ENCODE data around the gene SACM1L.

Gene SACM1L

GRCh38 chr3:45777111-45777745 lies 88.0 kb downstream of the SACM1L start:
- DNase-seq: peak in 1 of 42 donors; percentile 3
- intact Hi-C loops (cut with DNase I): no loop called here

GRCh38 chr3:45777746-45778386 lies 88.7 kb downstream of the SACM1L start:
- DNase-seq: peak in 1 of 42 donors; percentile 10
- intact Hi-C loops (cut with DNase I): no loop called here

GRCh38 chr3:45778761-45779201 lies 89.6 kb downstream of the SACM1L start:
- intact Hi-C loops (cut with DNase I): no loop called here
- DNase-seq: peak in 1 of 42 donors; percentile 8

GRCh38 chr3:45779746-45780735 lies 90.8 kb downstream of the SACM1L start:
- intact Hi-C loops (cut with DNase I): no loop called here

GRCh38 chr3:45781271-45781670 lies 92.1 kb downstream of the SACM1L start:
- peak in 2 of 42 donors; percentile 1 to 2 for DNase-seq
- intact Hi-C loops (cut with DNase I): no loop called here

More at GRCh38 chr3:45779746-45780735, 90.8 kb downstream of the SACM1L start:
- peak in 1 of 42 donors; percentile 8 for DNase-seq

GRCh38 chr3:45781841-45782240 lies 92.6 kb downstream of the SACM1L start:
- intact Hi-C loops (cut with DNase I): no loop called here
- peak in 4 of 42 donors; percentile 2 to 22 (median 8) for DNase-seq

- no peak for DNase-seq
- intact Hi-C loops (cut with DNase I): no loop called here
Measured at GRCh38 chr3:45782381-45782780, 93.2 kb downstream of the SACM1L start.

GRCh38 chr3:45783667-45784066 lies 94.5 kb downstream of the SACM1L start:
- intact Hi-C loops (cut with DNase I): no loop called here
- peak in 3 of 42 donors; percentile 5 to 8 (median 6) for DNase-seq

GRCh38 chr3:45785605-45786150 lies 96.5 kb downstream of the SACM1L start:
- peak in 3 of 42 donors; percentile 3 to 10 (median 7) for DNase-seq

GRCh38 chr3:45786801-45787495 lies 97.8 kb downstream of the SACM1L start:
- DNase-seq: peak in 3 of 42 donors; percentile 15 to 48 (median 22)
- intact Hi-C loops (cut with DNase I): no loop called here

More at GRCh38 chr3:45785605-45786150, 96.5 kb downstream of the SACM1L start:
- intact Hi-C loops (cut with DNase I): no loop called here

- no peak for DNase-seq
- intact Hi-C loops (cut with DNase I): no loop called here
Measured at GRCh38 chr3:45787551-45787950, 98.4 kb downstream of the SACM1L start.

- intact Hi-C loops (cut with DNase I): no loop called here
- DNase-seq: no peak
Measured at GRCh38 chr3:45789235-45789812, 100.1 kb downstream of the SACM1L start.

- intact Hi-C loops (cut with DNase I): no loop called here
- peak in 2 of 42 donors; percentile 8 to 14 for DNase-seq
Measured at GRCh38 chr3:45790596-45790995, 101.4 kb downstream of the SACM1L start.

GRCh38 chr3:45792036-45792435 lies 102.8 kb downstream of the SACM1L start:
- intact Hi-C loops (cut with DNase I): no loop called here
- peak in 1 of 42 donors; percentile 14 for DNase-seq

GRCh38 chr3:45792516-45793172 lies 103.4 kb downstream of the SACM1L start:
- DNase-seq: peak in 2 of 42 donors; percentile 13 to 33
- intact Hi-C loops (cut with DNase I): no loop called here

GRCh38 chr3:45793482-45794176 lies 104.4 kb downstream of the SACM1L start:
- DNase-seq: peak in 2 of 42 donors; percentile 15 to 31
- intact Hi-C loops (cut with DNase I): no loop called here

GRCh38 chr3:45794177-45794560 lies 105.0 kb downstream of the SACM1L start:
- no peak for DNase-seq
- intact Hi-C loops (cut with DNase I): no loop called here

Measured in head of caudate nucleus (tissue), 42 donors.